ENCODE results near the gene SUPT3H. TPM values are rescaled to one million over a fixed set of nuclear protein-coding genes. Genes with fewer than 3 reads are reported as not detected.

Gene SUPT3H
- total RNA-seq, 1 donor from 2014 or later, result 2.6 TPM

DNA sequence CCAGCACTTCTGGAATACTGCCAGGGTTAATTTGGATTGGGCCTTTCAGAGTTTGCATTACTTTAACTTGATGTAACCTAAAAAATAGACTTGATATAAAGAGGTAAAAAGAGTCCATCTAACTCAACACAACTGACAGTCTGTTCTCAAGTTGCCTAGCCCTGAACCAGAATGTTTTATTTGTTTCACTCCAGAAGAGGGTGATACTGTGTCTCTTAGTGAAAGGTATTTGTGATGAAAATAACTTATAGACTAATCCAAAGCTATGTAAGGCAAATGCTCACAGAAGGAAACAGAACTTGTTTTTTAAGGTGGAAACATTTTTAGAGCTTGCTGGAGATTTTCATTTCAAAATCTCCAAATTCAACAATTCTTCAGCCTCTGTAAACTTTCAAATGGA lies 518.7 kb downstream of the SUPT3H start:
- TF ChIP-seq CTCF (IDR thresholded peaks at IDR 0.05; ENCODE audit: borderline replicate concordance), result no peak
- intact Hi-C loops (cut with micrococcal nuclease), result no loop called here
- H3K4me1 ChIP-seq, result peaks cover 16% of the 10 kb centered on the region
- no peaks in the 10 kb centered on the region for H3K36me3 ChIP-seq
- DNase-seq, result no peak
- H3K9me3 ChIP-seq (replicated peaks), result no peaks in the 10 kb centered on the region
- H3K27ac ChIP-seq (replicated peaks), result no peak overlapping the region
- no peaks in the 10 kb centered on the region for H3K27me3 ChIP-seq (ENCODE audit: low read depth)
- H3K4me3 ChIP-seq, result no peak overlapping the region

DNA sequence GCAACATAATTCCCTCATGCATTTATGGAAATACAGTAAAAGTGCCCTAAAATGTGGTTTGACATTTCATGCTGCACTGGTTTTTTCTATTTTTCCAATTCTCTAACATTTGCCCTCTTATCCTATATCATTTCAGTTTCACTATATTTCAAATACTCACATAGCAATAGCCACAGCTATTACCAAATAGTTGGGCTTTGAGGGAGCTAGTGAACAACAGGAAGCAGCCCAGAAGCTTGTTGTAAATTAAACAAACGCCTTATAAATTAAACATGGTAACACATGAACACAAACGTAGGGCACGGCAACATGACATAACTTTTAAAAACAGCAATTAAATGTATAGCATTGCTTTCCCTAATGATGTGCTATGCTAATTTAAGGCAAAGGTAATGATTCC lies 521.3 kb downstream of the SUPT3H start:
- Histone ChIP-seq H3K27me3 (ENCODE audit: low read depth) (no peaks in the 10 kb centered on the region), H3K36me3 (no peaks in the 10 kb centered on the region), H3K4me3 (no peak overlapping the region), H3K27ac (replicated peaks) (no peak overlapping the region), H3K9me3 (replicated peaks) (no peaks in the 10 kb centered on the region), H3K4me1 (peaks cover 16% of the 10 kb centered on the region)
- TF ChIP-seq CTCF (IDR thresholded peaks at IDR 0.05; ENCODE audit: borderline replicate concordance), result no peak
- DNase-seq, result no peak
- intact Hi-C loops (cut with micrococcal nuclease), result no loop called here

DNA sequence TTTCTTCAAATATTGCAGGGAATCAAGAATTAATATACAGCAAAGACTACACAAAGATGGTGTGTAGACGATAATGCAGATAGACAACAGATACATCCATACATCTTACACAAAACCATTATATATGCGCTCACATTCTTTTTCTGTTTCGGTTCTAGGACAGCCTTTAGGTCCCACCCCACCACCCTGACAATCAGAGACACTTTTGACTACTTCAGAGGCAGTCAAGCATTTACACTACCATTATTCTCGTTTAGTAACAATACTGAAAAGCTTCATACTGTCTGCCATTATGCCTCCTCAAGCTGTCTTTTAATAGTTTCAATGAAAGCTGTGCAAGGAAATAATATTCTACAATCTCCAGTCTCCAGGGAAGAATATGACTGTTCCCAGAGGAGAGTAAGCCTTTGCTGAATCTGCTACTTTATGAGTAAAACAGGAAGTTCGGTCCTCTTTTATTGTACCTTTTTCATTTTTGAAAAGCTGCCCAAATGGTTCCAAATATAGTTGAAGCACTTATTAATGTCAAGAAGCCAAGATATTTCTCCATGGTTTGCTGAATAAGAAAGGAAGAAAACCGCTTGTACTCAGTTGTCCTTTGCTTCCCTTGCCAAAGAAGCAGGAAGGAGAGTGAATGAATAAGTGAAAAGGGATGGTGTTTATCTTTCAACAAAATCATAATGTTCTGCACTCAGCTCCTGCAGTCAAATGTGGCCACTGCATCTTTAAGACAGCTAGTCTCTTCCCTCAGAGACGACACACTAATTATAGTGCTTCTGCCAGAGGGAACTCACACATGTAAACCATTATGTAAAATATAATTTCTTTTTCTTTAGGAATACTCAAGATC lies 521.9 kb downstream of the SUPT3H start:
- DNase-seq, result no peak
- H3K27ac ChIP-seq (replicated peaks), result no peak overlapping the region
- no peaks in the 10 kb centered on the region for H3K36me3 ChIP-seq
- H3K9me3 ChIP-seq (replicated peaks), result no peaks in the 10 kb centered on the region
- no peak for TF ChIP-seq CTCF (IDR thresholded peaks at IDR 0.05; ENCODE audit: borderline replicate concordance)
- intact Hi-C loops (cut with micrococcal nuclease), result no loop called here
- no peaks in the 10 kb centered on the region for H3K27me3 ChIP-seq (ENCODE audit: low read depth)
- H3K4me1 ChIP-seq, result peaks cover 16% of the 10 kb centered on the region
- H3K4me3 ChIP-seq, result no peak overlapping the region

DNA sequence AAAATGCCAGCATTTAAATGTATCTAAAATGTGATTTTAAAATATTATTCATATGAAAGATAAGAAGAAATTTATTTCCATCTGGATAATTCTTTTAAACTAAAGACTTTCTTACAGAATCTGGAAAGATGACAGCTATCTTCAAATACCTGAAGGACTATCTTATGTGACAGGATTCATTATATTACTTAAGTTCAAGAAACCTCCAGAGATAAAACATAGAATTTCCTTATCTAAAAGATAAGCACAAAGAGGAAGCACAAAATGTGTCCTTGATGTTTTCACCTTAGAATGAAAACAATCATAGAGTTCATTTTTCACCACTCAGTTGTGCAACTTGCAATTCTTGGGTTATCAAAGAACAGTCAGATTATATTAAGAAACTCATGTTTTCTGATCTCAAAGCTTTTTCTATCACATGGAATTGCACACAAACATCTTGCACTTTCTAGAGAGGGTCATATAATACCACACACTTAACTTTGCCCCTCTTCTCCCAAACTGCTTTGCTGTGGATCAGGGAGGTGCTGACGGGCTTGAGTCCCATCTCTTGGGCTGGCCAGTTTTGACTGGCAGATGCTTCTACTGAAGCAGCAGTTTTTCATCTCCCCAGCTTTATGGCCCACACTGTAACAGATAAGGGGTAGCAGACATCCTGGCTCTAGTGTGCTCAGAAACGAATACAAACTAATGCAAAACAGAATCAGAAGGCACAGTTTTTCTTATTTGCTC lies 522.9 kb downstream of the SUPT3H start:
- intact Hi-C loops (cut with micrococcal nuclease), result no loop called here
- DNase-seq, result no peak

DNA sequence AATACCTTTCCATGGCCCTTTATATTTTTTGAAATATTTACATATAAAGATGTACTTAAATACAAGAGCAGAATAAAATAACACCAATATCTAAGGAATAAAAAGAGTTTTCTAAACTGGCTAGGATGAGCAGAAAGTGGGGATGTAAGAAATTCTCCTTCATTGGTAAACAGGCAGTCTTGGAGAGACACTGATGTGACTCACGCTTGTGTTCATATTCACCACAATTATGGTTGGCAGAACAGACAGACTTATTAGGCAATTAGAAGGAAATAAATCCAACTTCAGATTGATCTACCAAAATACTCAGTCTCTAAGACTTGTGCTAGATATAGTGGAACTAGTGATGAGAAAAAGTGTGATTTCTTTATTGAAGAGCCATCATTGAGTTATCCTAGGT lies 526.6 kb downstream of the SUPT3H start:
- Histone ChIP-seq H3K4me1 (peaks cover 10% of the 10 kb centered on the region), H3K27ac (replicated peaks) (no peak overlapping the region), H3K27me3 (ENCODE audit: low read depth) (no peaks in the 10 kb centered on the region), H3K9me3 (replicated peaks) (no peaks in the 10 kb centered on the region), H3K36me3 (no peaks in the 10 kb centered on the region), H3K4me3 (no peak overlapping the region)
- TF ChIP-seq CTCF (IDR thresholded peaks at IDR 0.05; ENCODE audit: borderline replicate concordance), result no peak
- intact Hi-C loops (cut with micrococcal nuclease), result no loop called here
- no peak for DNase-seq

More for the DNA sequence above, 522.9 kb downstream of the SUPT3H start:
- peaks cover 16% of the 10 kb centered on the region for H3K4me1 ChIP-seq
- H3K27me3 ChIP-seq (ENCODE audit: low read depth), result no peaks in the 10 kb centered on the region
- H3K27ac ChIP-seq (replicated peaks), result no peak overlapping the region
- no peak overlapping the region for H3K4me3 ChIP-seq
- no peaks in the 10 kb centered on the region for H3K9me3 ChIP-seq (replicated peaks)
- TF ChIP-seq CTCF (IDR thresholded peaks at IDR 0.05; ENCODE audit: borderline replicate concordance), result no peak
- no peaks in the 10 kb centered on the region for H3K36me3 ChIP-seq
